GM18507 (cell line): ENCODE results near the gene GPRIN3.
A peak's percentile ranks its signal among the peaks of the same experiment; 100 is the strongest.

Source experiments
- DNase-seq: peaks from one replicate; pipeline ENCODE4 v3.0.0; 2011; ENCODE audit warnings: low read depth; ENCODE audit not compliant: insufficient read length; ENCODE audit errors: extremely low spot score
- FAIRE-seq: peaks from 2 replicates; lab custom pipeline; 2011; peaks lifted over from hg19 to GRCh38; lab: Jason Lieb, UNC

GPRIN3 gene

GRCh38 chr4:89307446-89308160 is at the start of gene GPRIN3:
Gene GPRIN3, minus strand, starts transcription at chr4:89307800. Its CDS starts 57,690 bp downstream, at chr4:89250110.
- DNase-seq (no peak), FAIRE-seq (no peak)

- no peak for FAIRE-seq
These were observed 49.7 kb upstream of the GPRIN3 start for GRCh38 chr4:89357340-89357739.

GRCh38 chr4:89356086-89356485 is 48.5 kb upstream of the GPRIN3 start:
- DNase-seq (no peak), FAIRE-seq (no peak)

More at GRCh38 chr4:89357340-89357739, 49.7 kb upstream of the GPRIN3 start:
- DNase-seq: no peak

- FAIRE-seq (no peak), DNase-seq (no peak)
These were observed 45.9 kb upstream of the GPRIN3 start for GRCh38 chr4:89353514-89353913.

GRCh38 chr4:89352541-89352940 is 44.9 kb upstream of the GPRIN3 start:
- DNase-seq (no peak), FAIRE-seq (no peak)

- FAIRE-seq: no peak
- DNase-seq: no peak
These were observed 43.6 kb upstream of the GPRIN3 start for GRCh38 chr4:89351201-89351600.

- no peak for DNase-seq
- no peak for FAIRE-seq
These were observed 39.9 kb upstream of the GPRIN3 start for GRCh38 chr4:89347363-89348025.

GRCh38 chr4:89344571-89344970 is 37.0 kb upstream of the GPRIN3 start:
- FAIRE-seq (no peak), DNase-seq (no peak)

GRCh38 chr4:89338206-89338605 is 30.6 kb upstream of the GPRIN3 start:
- FAIRE-seq (no peak), DNase-seq (no peak)

GRCh38 chr4:89337681-89338080 is 30.1 kb upstream of the GPRIN3 start:
- DNase-seq (no peak), FAIRE-seq (no peak)

GRCh38 chr4:89336818-89337420 is 29.3 kb upstream of the GPRIN3 start:
- DNase-seq (no peak), FAIRE-seq (no peak)

- DNase-seq (no peak), FAIRE-seq (no peak)
These were observed 27.2 kb upstream of the GPRIN3 start for GRCh38 chr4:89334830-89335229.

GRCh38 chr4:89334311-89334710 is 26.7 kb upstream of the GPRIN3 start:
- no peak for FAIRE-seq
- no peak for DNase-seq

GRCh38 chr4:89331686-89332544 is 24.3 kb upstream of the GPRIN3 start:
- no peak for FAIRE-seq
- no peak for DNase-seq

- FAIRE-seq (no peak), DNase-seq (no peak)
These were observed 23.6 kb upstream of the GPRIN3 start for GRCh38 chr4:89331197-89331596.

- DNase-seq (no peak), FAIRE-seq (no peak)
These were observed 21.7 kb upstream of the GPRIN3 start for GRCh38 chr4:89329280-89329679.

GRCh38 chr4:89324671-89325070 is 17.1 kb upstream of the GPRIN3 start:
- FAIRE-seq (peak; percentile 53), DNase-seq (no peak)

GRCh38 chr4:89322671-89323070 is 15.1 kb upstream of the GPRIN3 start:
- FAIRE-seq: no peak
- DNase-seq: no peak

GRCh38 chr4:89319756-89320155 is 12.2 kb upstream of the GPRIN3 start:
- FAIRE-seq: no peak

GRCh38 chr4:89316931-89317366 is 9.3 kb upstream of the GPRIN3 start:
- no peak for FAIRE-seq
- DNase-seq: no peak

More at GRCh38 chr4:89319756-89320155, 12.2 kb upstream of the GPRIN3 start:
- no peak for DNase-seq
